Caki2 (cell line): ENCODE results near the gene VMO1. TPM values are rescaled to one million over a fixed set of nuclear protein-coding genes. Genes with fewer than 3 reads are reported as not detected.
A peak's percentile ranks its signal among the peaks of the same experiment; 100 is the strongest.
"Not testable (repeated sequence)": the region's sequence is repeated elsewhere in the genome, so short reads cannot be mapped to it uniquely, and the experiment has no call there.

ENCODE experiments used
- DNase-seq: peaks from one replicate; pipeline ENCODE4 v3.0.0-alpha.2; 2015; ENCODE audit warnings: low read depth
- in situ Hi-C: cut with HindIII; loops from 2 replicates; pipeline ENCODE4 v1.10.0; 2016; ENCODE audit warnings: low sequenced_read_pairs, low pct_unique_long_range_greater_than_20kb, mixed read lengths
- total RNA-seq: library from RNA; depleted of rRNA; stranded (reverse); fragments of >200 nt; shearing (Covaris generic); gene quantifications from 2 replicates; pipeline ENCODE4 v1.2.3, GENCODE V29; 2014; ENCODE audit warnings: low replicate concordance; rRNA removed

Gene VMO1, protein sequence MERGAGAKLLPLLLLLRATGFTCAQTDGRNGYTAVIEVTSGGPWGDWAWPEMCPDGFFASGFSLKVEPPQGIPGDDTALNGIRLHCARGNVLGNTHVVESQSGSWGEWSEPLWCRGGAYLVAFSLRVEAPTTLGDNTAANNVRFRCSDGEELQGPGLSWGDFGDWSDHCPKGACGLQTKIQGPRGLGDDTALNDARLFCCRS
- not detected in 2 replicates for total RNA-seq

DNA sequence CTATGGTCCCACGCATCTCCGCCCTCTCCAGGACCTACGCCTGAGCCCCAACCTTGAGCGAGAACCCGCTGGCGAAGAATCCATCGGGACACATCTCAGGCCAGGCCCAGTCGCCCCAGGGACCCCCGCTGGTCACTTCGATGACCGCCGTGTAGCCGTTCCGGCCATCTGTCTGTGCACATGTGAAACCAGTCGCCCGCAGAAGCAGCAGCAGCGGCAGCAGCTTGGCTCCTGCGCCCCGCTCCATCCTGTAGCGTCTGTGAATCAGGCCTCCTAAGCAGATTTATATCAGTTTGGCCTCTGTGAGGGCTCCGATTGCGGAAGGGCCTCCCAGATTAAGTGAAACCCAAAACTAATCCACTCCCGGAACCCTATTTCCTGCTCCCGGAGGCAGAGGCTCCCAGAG is at the start of gene VMO1:
VMO1 (minus strand) TSS at position 259 of the 406 bp plus-strand sequence; CDS start at position 247, 12 bp downstream.
- no peak for DNase-seq
- in situ Hi-C loops: no loop called here

DNA sequence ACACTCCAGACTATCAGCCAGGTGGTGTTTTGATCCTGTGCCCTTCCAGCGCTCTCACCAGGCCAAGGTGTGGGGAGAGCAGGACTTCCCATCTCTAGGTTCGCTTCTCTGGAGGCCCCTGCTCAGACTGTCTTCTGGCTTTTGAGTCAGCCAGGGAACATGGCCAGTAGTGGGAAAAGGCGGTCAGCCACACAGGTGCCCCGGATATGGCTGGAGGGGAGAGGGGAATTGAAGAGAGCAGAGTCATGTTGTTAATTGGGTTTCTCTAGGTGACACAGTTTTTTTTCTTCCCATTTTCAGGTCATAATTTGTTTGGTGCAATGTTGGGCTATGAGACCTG is 48.5 kb upstream of the VMO1 start:
- in situ Hi-C loops: no loop called here

DNA sequence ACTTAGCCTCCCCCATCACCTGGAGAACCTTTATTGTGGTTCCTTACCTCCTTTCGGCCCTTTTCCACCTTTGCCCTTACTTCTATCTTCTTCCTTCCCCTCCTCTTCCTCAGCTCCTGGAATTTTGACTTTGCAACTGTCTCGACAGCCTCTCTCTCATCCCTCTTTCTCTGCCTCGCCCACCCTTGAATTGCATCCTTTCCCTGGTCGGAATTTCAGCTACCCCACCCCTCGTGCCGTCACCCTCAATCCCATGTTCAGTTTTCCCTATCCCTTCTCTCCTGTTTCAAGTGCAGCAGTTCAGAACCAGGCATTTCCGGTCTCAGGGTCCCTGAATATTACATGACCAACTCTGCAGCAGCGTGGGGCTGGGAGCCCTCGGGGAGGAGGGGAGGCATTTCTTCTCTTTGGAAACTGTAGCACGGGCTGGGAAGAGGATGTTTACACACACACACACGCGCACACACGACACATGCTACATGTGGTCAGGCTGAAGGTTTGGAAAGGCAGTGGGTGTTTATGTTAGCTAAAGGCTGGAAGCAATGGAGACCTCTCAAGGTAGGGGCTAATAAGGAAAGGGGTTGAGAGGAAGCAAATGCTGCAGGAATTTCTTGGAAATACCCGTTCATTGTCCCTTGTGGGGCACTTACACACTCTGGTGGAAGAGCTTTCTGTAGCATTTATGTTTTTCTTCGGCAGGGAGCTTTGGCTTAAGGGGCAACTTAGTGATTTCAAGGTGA is 47.9 kb upstream of the VMO1 start:
- in situ Hi-C loops: no loop called here
- DNase-seq: peak; percentile 19

More for the DNA sequence above, 48.5 kb upstream of the VMO1 start:
- DNase-seq: no peak

DNA sequence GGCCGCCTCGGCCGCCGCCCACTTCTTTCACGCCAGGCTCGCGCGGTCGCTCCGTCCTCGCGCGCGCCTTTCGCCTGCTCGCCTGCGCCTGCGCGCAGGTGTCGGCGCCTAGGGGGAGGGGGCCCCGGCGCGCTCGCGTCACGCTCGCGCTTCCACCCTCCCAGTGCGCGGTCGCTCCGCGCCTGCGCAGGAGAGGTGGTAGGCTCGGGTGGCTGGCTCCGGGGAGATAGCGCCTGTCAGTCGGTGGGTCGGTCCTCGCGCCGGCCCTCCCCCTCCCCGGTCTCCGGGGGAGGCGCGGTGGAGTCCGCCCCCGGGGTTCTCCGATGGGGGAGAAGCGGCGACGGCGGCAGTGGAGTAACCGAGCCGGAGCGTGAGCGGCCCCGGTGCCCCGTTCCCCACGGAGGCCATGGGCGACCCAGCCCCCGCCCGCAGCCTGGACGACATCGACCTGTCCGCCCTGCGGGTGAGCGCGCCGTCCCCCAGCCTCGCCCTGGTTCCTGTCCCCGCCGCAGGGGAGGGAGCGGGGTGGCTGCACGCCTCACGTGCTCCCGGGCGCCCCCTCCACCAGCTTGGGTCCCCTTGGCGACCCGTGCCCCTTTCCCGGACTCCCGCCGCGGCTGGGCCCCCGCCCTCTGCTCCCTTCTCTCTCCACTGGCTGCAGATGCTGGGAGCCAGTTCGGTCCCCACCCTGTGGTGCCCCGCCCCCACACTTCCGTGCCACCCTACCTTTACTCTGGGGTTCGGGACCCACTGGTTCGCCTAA is 47.2 kb upstream of the VMO1 start, which contains the start of gene MINK1:
MINK1 (plus strand) TSS at position 163 of the 763 bp plus-strand sequence; CDS start at position 407, 244 bp downstream.
- in situ Hi-C loops: no loop called here
- peak; percentile 95 for DNase-seq

DNA sequence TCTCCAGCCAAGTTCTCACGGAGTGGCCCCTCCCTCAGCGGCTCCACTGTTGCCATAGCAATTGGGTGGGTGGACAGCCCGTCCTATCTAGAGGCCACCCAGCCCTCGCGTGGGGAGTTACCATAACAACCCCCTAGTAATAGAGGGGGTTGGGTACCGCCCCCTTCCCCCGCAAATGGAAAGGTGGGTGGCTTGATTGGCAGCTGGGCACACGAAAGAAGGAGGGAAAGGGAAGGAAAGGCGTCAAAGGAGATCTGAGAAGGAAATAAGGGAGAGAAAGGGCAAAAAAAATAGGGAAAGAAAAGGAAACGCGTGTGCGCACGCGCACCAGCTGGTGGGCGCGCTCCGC is 46.6 kb upstream of the VMO1 start:
- DNase-seq, in situ Hi-C loops: not testable (repeated sequence)

DNA sequence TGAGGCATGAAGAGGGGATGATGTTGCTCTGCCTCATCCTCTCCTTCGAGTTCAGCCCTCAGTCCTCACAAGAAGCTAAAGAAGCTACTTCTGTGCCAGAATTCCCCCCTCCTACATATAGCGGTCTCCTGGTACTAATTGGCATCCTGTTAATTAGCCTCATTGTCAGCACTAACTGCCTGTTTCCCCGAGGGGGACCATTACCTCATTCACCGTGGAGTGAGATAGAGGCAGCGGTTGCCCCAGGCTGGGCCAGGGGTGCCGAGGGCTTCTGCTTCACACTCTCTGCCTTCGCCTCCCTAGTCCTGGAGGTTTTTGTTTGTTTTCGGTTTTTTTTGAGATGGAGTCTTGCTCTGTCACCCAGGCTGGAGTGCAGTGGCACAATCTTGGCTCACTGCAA is 41.2 kb upstream of the VMO1 start:
- DNase-seq: no peak

DNA sequence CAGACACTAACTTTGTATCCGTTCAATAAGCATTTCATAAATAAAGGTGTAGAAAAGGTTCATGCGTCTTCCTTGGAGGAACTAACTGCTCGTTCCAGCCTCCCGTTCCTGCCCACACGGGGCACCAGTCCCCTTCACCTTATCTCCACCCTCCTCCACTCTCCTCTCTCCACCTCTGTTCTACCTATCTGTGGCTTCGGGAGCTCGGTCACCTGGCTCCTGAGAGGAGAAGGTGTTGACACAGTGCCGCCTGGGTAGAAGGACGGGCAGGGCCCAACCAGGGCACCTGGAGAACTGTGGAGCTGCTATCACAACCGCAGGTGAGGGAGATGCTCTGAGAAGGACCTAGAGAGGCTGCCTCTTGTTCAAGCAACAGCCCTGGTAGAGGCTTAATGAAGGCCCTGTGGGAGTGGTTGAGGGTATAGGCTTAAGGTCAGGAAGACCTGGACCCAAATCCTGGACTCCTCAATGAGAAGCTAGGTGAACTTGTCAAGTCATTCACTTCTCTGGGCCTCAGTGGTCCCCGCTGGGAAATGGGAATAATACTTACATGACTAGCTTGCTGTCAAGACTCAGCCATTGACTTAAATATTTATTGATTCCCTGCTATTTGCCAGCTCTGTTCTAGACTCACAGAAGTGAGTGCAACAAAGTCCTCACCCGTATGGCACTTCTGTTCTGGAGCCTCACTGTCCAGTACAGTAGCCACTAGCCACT is 37.4 kb upstream of the VMO1 start:
- no peak for DNase-seq
- in situ Hi-C loops: no loop called here

More for the DNA sequence above, 41.2 kb upstream of the VMO1 start:
- in situ Hi-C loops: no loop called here

DNA sequence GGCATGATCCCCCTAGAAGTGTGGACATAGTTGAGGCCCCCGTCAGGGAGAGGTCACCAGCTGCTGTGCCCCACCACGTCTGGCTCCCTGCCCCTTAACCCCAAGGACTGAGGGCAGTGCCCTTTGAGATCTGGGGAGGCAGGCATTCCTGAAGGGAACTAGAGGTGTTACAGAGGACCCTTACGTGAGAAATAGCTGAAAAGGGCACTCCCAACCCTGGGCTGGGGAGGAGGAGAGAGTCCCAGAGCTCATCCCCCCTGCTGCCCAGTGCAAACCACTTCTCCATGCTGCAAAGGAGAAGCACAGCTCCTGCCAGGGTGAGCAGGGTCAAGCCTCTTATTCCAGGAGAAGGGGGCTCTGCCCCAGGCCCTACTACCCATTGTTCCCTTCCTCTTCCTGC is 36.7 kb upstream of the VMO1 start:
- no peak for DNase-seq
- in situ Hi-C loops: no loop called here

DNA sequence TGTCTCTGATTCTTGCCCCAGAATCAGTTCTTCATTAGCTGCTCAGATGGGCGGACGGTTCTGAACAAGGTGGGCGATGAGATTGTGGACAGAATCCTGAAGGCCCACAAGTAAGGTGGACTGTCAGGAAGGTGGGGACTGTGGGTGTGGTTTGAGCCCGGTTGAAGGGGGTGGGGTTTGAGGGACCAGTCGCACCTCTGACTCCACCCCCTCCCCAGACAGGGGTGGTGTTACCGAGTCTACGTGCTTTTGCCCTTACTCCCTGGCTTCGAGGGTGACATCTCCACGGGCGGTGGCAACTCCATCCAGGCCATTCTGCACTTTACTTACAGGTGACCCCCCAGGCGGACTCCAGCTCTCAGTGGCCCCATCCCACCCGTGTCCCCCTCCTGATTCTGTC is 32.1 kb upstream of the VMO1 start:
- in situ Hi-C loops: no loop called here
- no peak for DNase-seq

DNA sequence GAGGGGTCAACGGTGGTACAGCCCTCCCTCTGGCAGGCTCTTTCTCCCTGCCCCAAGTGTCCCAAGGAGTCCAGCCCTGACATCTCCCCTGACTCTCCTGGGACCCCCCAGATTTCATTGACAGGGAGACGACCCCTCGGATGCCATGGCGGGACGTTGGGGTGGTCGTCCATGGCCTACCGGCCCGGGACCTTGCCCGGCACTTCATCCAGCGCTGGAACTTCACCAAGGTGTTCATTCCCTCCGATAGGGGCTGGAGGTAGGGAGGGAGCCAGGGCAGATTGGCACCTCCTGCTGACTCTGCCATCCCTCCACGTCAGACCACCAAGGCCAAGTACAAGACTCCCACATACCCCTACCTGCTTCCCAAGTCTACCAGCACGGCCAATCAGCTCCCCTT is 30.7 kb upstream of the VMO1 start:
- in situ Hi-C loops: no loop called here
- DNase-seq: no peak

DNA sequence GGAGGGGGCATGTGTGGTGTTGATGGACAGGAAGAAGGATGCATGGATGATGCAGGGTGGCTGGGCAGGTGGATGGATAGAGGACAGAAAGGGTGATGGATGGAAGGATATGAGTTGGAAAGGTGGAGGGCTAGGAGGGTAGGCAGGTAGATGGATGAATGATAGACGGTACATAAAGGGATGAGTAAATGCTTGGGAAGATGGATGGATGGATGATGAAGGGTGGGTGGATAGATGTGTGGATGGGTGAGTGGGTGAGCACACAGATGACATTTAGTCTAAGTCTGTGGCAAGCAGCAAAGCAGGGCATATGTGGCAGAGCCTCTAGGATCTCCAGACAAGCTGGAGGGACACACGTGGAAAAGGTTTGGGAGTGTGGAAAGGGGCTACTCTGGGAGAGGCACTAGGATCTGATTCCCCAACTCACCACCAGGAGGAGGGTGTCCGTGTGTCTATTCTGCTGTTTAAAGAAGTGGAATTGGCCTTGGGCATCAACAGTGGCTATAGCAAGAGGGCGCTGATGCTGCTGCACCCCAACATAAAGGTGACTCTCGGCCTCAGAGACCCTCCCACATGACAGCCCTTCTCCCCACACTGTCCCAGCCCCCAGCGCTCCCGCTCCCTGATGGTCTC is 29.0 kb upstream of the VMO1 start:
- DNase-seq: no peak
- in situ Hi-C loops: no loop called here

DNA sequence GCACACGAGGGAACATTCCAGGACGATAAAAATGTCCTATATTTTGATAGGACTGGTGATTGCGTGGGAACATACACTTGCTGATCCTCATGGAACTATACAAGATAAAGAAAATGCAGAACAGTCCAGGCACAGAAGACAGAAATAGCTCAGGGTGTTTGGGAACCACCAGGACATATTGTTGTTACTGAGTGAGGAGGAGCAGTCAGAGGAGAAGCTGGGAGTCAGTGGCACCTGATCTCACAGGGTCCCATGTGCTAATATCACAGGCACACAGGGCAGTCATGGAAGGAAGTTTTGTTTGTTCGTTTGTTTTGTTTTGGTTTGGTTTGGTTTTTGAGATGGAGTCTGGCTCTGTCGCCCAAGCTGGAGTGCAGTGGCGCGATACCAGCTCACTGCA is 26.5 kb upstream of the VMO1 start:
- in situ Hi-C loops: no loop called here
- no peak for DNase-seq

DNA sequence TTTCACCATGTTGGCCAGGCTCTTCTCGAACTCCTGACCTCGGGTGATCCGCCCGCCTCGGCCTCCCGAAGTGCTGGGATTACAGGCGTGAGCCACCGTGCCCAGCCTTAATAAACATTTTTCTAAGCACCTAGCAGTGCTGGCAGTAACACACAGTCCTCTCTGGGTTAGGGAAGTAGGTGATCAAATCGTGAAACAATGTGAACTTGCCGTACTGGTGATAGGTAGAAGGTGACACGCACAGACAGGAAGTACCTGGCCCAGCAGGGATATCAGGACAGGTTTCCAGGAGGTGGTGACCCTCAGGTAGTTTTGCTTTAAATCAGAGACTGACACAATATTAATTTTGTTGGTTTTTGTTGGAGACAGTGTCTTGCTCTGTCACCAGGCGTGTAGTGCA is 25.3 kb upstream of the VMO1 start:
- DNase-seq: no peak
- in situ Hi-C loops: no loop called here

DNA sequence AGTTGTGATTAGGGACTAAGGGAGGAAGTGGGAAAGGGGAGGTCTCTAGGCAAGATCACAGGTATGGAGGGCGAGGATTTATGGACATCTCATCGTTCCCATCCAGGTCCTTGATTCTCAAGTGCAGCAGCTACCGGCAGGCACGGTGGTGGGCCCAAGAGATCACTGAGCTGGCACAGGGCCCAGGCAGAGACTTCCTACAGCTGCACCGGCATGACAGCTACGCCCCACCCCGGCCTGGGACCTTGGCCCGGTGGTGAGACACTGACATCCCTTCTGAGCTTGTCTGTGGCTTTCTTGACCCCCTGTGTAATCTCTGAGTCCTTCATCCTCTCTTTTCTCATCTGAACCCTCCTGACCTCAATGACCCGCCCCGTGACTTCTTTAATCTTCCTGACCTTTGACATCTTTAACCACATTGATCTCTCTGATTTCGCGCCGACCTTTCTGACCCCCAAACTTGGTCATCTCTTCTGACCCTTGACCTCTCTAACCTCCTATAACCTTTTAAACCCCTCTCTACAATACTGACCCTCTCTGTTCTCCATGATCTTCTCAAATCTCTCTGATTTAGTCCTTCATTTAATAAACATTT is 24.6 kb upstream of the VMO1 start:
- no peak for DNase-seq
- in situ Hi-C loops: no loop called here

DNA sequence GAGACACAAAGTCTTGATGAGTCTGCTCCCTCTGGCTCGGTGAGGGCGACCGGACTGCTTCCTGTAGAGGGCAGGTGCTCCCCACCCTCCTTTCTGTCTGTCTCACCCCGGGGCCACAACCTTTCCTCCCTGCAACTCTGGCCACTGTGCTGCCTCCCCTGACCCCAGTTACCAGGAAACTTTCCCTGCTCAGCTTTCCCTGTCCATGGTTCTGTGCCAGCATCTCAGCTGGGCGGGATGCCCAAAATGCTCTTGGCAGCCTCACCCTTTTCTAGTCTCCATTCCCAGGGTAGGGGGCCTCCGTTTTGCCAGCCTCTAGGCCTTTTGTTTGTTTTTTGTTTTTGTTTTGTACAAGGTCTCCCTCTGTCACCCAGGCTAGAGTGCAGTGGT is 22.2 kb upstream of the VMO1 start:
- DNase-seq: no peak
- in situ Hi-C loops: no loop called here

DNA sequence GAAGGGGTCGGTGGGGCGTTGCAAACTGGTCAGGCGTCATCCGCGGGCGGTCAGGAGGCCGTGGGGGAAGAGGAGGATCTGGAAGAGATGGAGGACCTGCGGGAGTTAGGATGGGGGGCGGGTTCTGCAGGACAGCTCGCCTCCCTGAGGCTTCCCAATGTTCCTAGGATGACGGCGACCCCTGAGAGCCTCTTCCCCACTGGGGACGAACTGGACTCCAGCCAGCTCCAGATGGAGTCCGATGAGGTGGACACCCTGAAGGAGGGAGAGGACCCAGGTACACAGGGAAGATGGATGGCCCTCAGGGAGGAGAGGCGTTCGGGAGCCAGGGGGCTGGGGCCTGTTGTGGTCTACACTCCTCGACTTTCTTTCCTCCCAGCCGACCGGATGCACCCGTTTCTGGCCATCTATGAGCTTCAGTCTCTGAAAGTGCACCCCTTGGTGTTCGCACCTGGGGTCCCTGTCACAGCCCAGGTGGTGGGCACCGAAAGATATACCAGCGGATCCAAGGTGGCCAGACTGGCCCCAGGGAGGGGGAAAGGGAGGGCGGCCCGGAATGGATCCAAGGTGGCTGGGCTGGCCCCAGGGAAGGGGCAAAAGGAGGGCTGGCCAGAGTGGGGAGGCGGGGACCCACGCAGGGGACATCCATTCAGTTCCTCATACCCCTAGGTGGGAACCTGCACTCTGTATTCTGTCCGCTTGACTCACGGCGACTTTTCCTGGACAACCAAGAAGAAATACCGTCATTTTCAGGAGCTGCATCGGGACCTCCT is 21.6 kb upstream of the VMO1 start:
- in situ Hi-C loops: no loop called here
- DNase-seq: no peak
